GM12865 (cell line): Measurements from ENCODE around the gene GEN1.

Experiments used
- DNase-seq: peaks from one replicate; pipeline ENCODE4 v3.0.0; 2010; ENCODE audit warnings: low read depth
- H3K4me3 ChIP-seq: 2 replicates; pipeline ENCODE4 v1.5.1; 2011; ENCODE audit warnings: mild to moderate bottlenecking, low read depth, low read length, control low read depth
- TF ChIP-seq, protein P1 (sequence below): IDR thresholded peaks from 2 replicates; pipeline ENCODE4 v1.5.1; 2011; ENCODE audit warnings: low read length, control low read depth, low read depth, inconsistent platforms; ENCODE audit not compliant: insufficient read depth; ENCODE audit errors: missing control alignments

Gene GEN1

GRCh38 chr2:17753803-17754663, at the start of gene GEN1, which contains the start of gene SMC6:
Gene GEN1 (plus strand): TSS chr2:17754138. CDS start chr2:17759944, 5,806 bp downstream.
Gene SMC6 (minus strand): TSS chr2:17753810. CDS start chr2:17745946, 7,864 bp downstream.
- peak; percentile 98 for DNase-seq
- TF ChIP-seq, protein P1, sequence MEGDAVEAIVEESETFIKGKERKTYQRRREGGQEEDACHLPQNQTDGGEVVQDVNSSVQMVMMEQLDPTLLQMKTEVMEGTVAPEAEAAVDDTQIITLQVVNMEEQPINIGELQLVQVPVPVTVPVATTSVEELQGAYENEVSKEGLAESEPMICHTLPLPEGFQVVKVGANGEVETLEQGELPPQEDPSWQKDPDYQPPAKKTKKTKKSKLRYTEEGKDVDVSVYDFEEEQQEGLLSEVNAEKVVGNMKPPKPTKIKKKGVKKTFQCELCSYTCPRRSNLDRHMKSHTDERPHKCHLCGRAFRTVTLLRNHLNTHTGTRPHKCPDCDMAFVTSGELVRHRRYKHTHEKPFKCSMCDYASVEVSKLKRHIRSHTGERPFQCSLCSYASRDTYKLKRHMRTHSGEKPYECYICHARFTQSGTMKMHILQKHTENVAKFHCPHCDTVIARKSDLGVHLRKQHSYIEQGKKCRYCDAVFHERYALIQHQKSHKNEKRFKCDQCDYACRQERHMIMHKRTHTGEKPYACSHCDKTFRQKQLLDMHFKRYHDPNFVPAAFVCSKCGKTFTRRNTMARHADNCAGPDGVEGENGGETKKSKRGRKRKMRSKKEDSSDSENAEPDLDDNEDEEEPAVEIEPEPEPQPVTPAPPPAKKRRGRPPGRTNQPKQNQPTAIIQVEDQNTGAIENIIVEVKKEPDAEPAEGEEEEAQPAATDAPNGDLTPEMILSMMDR = no peak
- H3K4me3 ChIP-seq = peak within 1 kb of the TSS; percentile 84

GRCh38 chr2:17706845-17707244, 47.1 kb upstream of the GEN1 start:
- no peak for DNase-seq
- TF ChIP-seq, protein P1 = no peak
- no peak overlapping the region for H3K4me3 ChIP-seq

GRCh38 chr2:17708501-17708900, 45.4 kb upstream of the GEN1 start:
- TF ChIP-seq, protein P1 = no peak
- no peak overlapping the region for H3K4me3 ChIP-seq
- no peak for DNase-seq

DNA sequence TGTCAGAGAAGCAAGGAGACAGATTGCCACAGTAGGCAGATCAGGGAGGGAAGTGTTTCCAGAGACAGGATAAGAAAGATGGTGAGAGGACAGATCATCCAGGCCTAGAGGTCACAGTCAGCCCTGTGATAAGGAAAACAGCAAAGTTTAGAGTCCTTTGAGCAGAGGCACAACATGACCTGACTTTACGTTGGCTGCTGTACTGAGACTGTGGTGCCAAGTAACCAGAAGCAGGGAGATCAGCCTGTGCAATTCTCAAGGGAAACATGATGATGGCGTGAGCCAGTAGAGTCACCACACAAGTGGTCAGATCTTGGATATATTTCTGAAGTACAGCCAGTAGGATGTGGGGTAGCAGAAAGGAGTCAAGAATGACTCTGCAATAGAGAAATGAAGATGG, 44.0 kb upstream of the GEN1 start:
- no peak for DNase-seq
- no peak overlapping the region for H3K4me3 ChIP-seq
- TF ChIP-seq, protein P1 = no peak

DNA sequence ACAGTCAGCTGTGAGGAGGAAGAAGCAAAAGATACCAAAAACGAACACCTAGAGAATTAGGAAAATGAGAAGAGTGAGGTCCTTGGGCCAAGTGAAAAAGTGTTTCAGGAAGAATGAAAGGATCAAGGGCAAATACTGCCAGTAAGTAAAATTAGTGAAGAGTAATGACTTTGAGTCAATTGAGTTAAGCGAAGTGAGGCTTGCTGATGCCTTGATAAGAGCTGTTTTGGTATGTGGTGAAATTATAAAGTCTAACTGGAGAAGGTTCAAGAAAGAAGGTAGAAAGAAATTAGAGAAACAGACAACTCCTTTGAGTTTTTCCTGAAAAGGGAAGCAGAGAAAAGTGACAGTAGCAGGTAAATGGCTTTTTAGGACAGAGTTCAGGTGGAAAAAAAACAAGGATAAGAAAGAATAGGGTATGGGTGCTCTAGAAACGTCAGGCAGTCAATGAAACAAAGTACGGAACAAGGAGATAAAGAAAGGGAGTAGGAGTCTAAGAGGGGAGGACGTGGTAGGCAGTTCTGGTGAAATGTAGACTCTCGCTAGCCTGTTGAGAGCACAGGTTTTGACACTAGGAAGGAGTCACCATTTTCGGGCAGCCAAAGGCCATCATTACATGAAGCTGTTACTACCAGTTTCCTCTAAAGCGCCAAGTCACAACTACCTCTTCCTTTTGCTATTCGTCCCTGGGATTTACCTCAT, 43.2 kb upstream of the GEN1 start:
- TF ChIP-seq, protein P1 = no peak
- no peak for DNase-seq
- H3K4me3 ChIP-seq = no peak overlapping the region

DNA sequence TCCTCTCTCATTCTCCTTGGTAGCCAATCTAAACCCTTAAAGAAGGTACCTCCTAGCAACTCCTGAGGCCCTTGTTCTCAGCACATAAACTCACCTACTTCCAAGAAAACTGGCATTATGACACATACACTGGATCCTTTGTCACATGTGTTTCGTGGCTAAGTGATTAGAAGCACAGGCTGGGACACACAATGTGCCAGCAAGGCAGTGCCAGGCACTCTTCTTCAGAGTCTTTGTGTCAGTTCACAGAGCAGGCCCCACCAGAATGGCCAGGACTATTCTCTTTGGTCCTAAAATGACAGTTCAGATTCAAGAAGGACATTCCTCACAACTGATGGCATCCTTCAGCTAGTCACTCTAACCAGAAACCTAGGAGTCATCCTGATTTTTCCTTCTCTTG, 40.6 kb upstream of the GEN1 start:
- TF ChIP-seq, protein P1 = no peak
- no peak overlapping the region for H3K4me3 ChIP-seq
- DNase-seq = no peak
